HCT116 (cell line): Measurements from ENCODE around the gene IFT25. TPM values are rescaled to one million over a fixed set of nuclear protein-coding genes. Genes with fewer than 3 reads are reported as not detected.

ENCODE experiments used
- ATAC-seq: fragments of 200-7000 bp; cut with Tn5 transposase; 2 replicates; pipeline ENCODE4 v1.9.1; 2020; ENCODE audit warnings: mild to moderate bottlenecking, moderate library complexity
- BruUV-seq: library from RNA; stranded (reverse); fragments of 400-500 nt; replicated peaks from 2 replicates; lab custom pipeline; 2021; lab: Mats Ljungman, UMichigan
- CTCF ChIA-PET: fragments of 300-600 bp; sonication (Branson Sonifier 250); formaldehyde crosslinking; loops from one replicate; lab custom pipeline; 2021; ENCODE audit warnings: antibody characterized with exemption; lab: Charles Lee
- POLR2A ChIA-PET: fragments of 300-600, 350-600 bp; sonication (Branson Sonifier 250); formaldehyde crosslinking; loops from one replicate; lab custom pipeline; 2021; ENCODE audit warnings: antibody characterized with exemption; lab: Charles Lee
- RAD21 ChIA-PET, 2 experiments: fragments of 300-600 bp; sonication (Branson Sonifier 250); formaldehyde crosslinking; loops; one replicate each; lab custom pipeline; 2023; ENCODE audit warnings: low total read pairs in 2 of 2; ENCODE audit not compliant: uncharacterized antibody in 2 of 2, unreplicated experiment in 2 of 2, low non-redundant PET in 1 of 2; lab: Charles Lee
- DNase-seq: peaks from one replicate; pipeline ENCODE4 v3.0.0-alpha.2; 2010; ENCODE audit warnings: low read depth, low spot score
- H2AFZ ChIP-seq: fragments of 200-600 bp; shearing (Covaris generic), sonication (generic); 2 replicates; pipeline ENCODE4 v1.6.1; 2017; ENCODE audit warnings: low read depth, mixed run types, mixed read lengths, antibody characterized with exemption, low read length; ENCODE audit not compliant: poor library complexity, severe bottlenecking
- H3K27ac ChIP-seq: 2 replicates; pipeline ENCODE4 v1.5.1; 2012; ENCODE audit warnings: low read depth, low read length
- H3K27me3 ChIP-seq: fragments of 200-600 bp; sonication (generic); 2 replicates; pipeline ENCODE4 v1.6.1; 2016; ENCODE audit warnings: mixed run types, low read length, mixed read lengths; ENCODE audit not compliant: insufficient read depth
- H3K36me3 ChIP-seq, 2 experiments: fragments of 200-500 bp in 1 of 2; fragments of 200-600 bp in 1 of 2; sonication (Bioruptor generic) in 1 of 2; sonication (generic) in 1 of 2; 2 replicates each; pipeline versions ENCODE4 v1.5.1 to v1.6.1; 2014 to 2016; ENCODE audit warnings: low read length in 2 of 2, inconsistent platforms in 1 of 2, mixed read lengths in 1 of 2, mixed run types in 1 of 2; ENCODE audit not compliant: insufficient read depth in 2 of 2, control insufficient read depth in 1 of 2
- H3K4me1 ChIP-seq, 2 experiments: fragments of 200-600 bp in 1 of 2; sonication (generic) in 1 of 2; 2 replicates each; pipeline versions ENCODE4 v1.5.1 to v1.6.1; 2012 to 2017; ENCODE audit warnings: low read length in 2 of 2, inconsistent platforms in 1 of 2, mild to moderate bottlenecking in 1 of 2, mixed read lengths in 1 of 2, mixed run types in 1 of 2, moderate library complexity in 1 of 2; ENCODE audit not compliant: insufficient read depth in 2 of 2, control insufficient read depth in 1 of 2
- H3K4me2 ChIP-seq: fragments of 200-600 bp; sonication (generic); 2 replicates; pipeline ENCODE4 v1.6.1; 2017; ENCODE audit warnings: mixed run types, low read length, mixed read lengths
- H3K4me3 ChIP-seq, 2 experiments: fragments of 200-600 bp in 1 of 2; sonication (generic) in 1 of 2; replicated peaks in 1 of 2; 2 replicates each; pipeline ENCODE4 v1.5.1; 2011 to 2016; ENCODE audit warnings: low read length in 2 of 2, control low read depth in 1 of 2, low read depth in 1 of 2, mild to moderate bottlenecking in 1 of 2, mixed read lengths in 1 of 2, mixed run types in 1 of 2
- H3K79me2 ChIP-seq: fragments of 200-600 bp; sonication (generic); 2 replicates; pipeline ENCODE4 v1.6.1; 2017; ENCODE audit warnings: mild to moderate bottlenecking, mixed run types, low read length, moderate library complexity, mixed read lengths; ENCODE audit not compliant: insufficient read depth
- H3K9ac ChIP-seq: fragments of 200-600 bp; sonication (generic); 2 replicates; pipeline ENCODE4 v1.6.1; 2016; ENCODE audit warnings: low read length, mixed read lengths
- H3K9me2 ChIP-seq: fragments of 200-600 bp; sonication (generic), shearing (Covaris generic); 2 replicates; pipeline ENCODE4 v1.6.1; 2017; ENCODE audit warnings: mixed run types, mild to moderate bottlenecking, moderate library complexity; ENCODE audit not compliant: insufficient read depth
- H3K9me3 ChIP-seq, 2 experiments: fragments of 200-500 bp in 1 of 2; fragments of 200-600 bp in 1 of 2; sonication (Bioruptor generic) in 1 of 2; sonication (generic) in 1 of 2; 2 replicates each; pipeline ENCODE4 v1.6.1; 2014 to 2017; ENCODE audit warnings: low read length in 2 of 2, mixed read lengths in 2 of 2, inconsistent platforms in 1 of 2, low read depth in 1 of 2, mild to moderate bottlenecking in 1 of 2, mixed run types in 1 of 2, moderate library complexity in 1 of 2; ENCODE audit not compliant: control insufficient read depth in 1 of 2, insufficient read depth in 1 of 2
- H4K20me1 ChIP-seq: fragments of 200-600 bp; sonication (generic), shearing (Covaris generic); 2 replicates; pipeline ENCODE4 v1.6.1; 2017; ENCODE audit warnings: mixed run types, mild to moderate bottlenecking, moderate library complexity; ENCODE audit not compliant: insufficient read depth
- CBX3 ChIP-seq: IDR thresholded peaks from 2 replicates; pipeline ENCODE4 v1.6.1; 2012; ENCODE audit warnings: low read depth
- CEBPB ChIP-seq: IDR thresholded peaks from 2 replicates; pipeline ENCODE4 v1.6.1; 2012; ENCODE audit warnings: low read depth
- EGR1 ChIP-seq: IDR thresholded peaks from 2 replicates; pipeline ENCODE4 v1.6.1; 2012; ENCODE audit warnings: low read depth
- ELF1 ChIP-seq: IDR thresholded peaks from 2 replicates; pipeline ENCODE4 v1.6.1; 2012; ENCODE audit warnings: low read depth, borderline replicate concordance
- EZH2 ChIP-seq: fragments of 200-600 bp; sonication (generic); IDR thresholded peaks from 2 replicates; pipeline ENCODE4 v1.6.1; 2017; ENCODE audit warnings: antibody characterized with exemption, mixed run types
- EZH2phosphoT487 ChIP-seq: fragments of 200-600 bp; IDR thresholded peaks from 2 replicates; pipeline ENCODE4 v1.6.1; 2018; ENCODE audit warnings: antibody characterized with exemption, borderline replicate concordance
- FOSL1 ChIP-seq: IDR thresholded peaks from 2 replicates; pipeline ENCODE4 v1.6.1; 2012; ENCODE audit warnings: low read depth
- JUND ChIP-seq: IDR thresholded peaks from 2 replicates; pipeline ENCODE4 v1.6.1; 2012
- POLR2AphosphoS5 ChIP-seq: IDR thresholded peaks from 2 replicates; pipeline ENCODE4 v1.6.1; 2011; ENCODE audit warnings: mild to moderate bottlenecking, low read depth, low read length, moderate library complexity
- RAD21 ChIP-seq: IDR thresholded peaks from 2 replicates; pipeline ENCODE4 v1.6.1; 2012; ENCODE audit warnings: low read depth, mild to moderate bottlenecking
- SP1 ChIP-seq: IDR thresholded peaks from 2 replicates; pipeline ENCODE4 v1.6.1; 2012; ENCODE audit warnings: low read depth
- SRF ChIP-seq: IDR thresholded peaks from 2 replicates; pipeline ENCODE4 v1.6.1; 2012; ENCODE audit warnings: low read depth
- TCF7L2 ChIP-seq: IDR thresholded peaks from 2 replicates; pipeline ENCODE4 v1.7.0; 2011; ENCODE audit warnings: borderline replicate concordance, inconsistent platforms; ENCODE audit not compliant: insufficient read depth, insufficient read length; ENCODE audit errors: extremely low read depth
- YY1 ChIP-seq: IDR thresholded peaks from 2 replicates; pipeline ENCODE4 v1.6.1; 2011; ENCODE audit warnings: low read length, low read depth, moderate library complexity, mild to moderate bottlenecking; ENCODE audit not compliant: insufficient replicate concordance; ENCODE audit errors: extremely low read depth
- ZFX ChIP-seq: fragments of 450-650 bp; IDR thresholded peaks from 2 replicates; pipeline ENCODE4 v1.6.1; 2017
- ZNF274 ChIP-seq: fragments of 200-500 bp; sonication (Bioruptor generic); IDR thresholded peaks from 2 replicates; pipeline ENCODE4 v1.6.1; 2014; ENCODE audit warnings: mild to moderate bottlenecking, low read depth, low read length, inconsistent platforms
- intact Hi-C: fragments of 100-400 bp; cut with micrococcal nuclease; formaldehyde crosslinking; loops from 2 replicates; pipeline ENCODE4 v1.10.0; 2022
- total RNA-seq: library from RNA; stranded (reverse); gene quantifications from one replicate; pipeline ENCODE4 v1.2.1, GENCODE V29; 2021; ENCODE audit not compliant: unreplicated experiment
- TF ChIP-seq, protein P1 (sequence below), 3 experiments: fragments of 200-600 bp in 1 of 3; sonication (generic) in 1 of 3; IDR thresholded peaks in 2 of 3; conservative IDR thresholded peaks in 1 of 3; 2 replicates each; pipeline ENCODE4 v1.5.1; 2012 to 2017; ENCODE audit warnings: low read depth in 2 of 3, low read length in 2 of 3, antibody characterized with exemption in 1 of 3, borderline replicate concordance in 1 of 3, control low read depth in 1 of 3, mild to moderate bottlenecking in 1 of 3, mixed read lengths in 1 of 3, mixed run types in 1 of 3, moderate library complexity in 1 of 3; ENCODE audit not compliant: insufficient read depth in 1 of 3
- TF ChIP-seq, protein P2 (sequence below): IDR thresholded peaks from 2 replicates; pipeline ENCODE4 v1.6.1; 2011; ENCODE audit warnings: mild to moderate bottlenecking, low read length, moderate library complexity; ENCODE audit not compliant: insufficient replicate concordance; ENCODE audit errors: extremely low read depth
- TF ChIP-seq, protein P3 (sequence below): IDR thresholded peaks from 2 replicates; pipeline ENCODE4 v1.6.1; 2012; ENCODE audit warnings: low read depth
- TF ChIP-seq, protein P4 (sequence below): IDR thresholded peaks from 2 replicates; pipeline ENCODE4 v1.6.1; 2012

The IFT25 gene
- total RNA-seq, 1 experiment from 2014 or later = 45.1 TPM

DNA sequence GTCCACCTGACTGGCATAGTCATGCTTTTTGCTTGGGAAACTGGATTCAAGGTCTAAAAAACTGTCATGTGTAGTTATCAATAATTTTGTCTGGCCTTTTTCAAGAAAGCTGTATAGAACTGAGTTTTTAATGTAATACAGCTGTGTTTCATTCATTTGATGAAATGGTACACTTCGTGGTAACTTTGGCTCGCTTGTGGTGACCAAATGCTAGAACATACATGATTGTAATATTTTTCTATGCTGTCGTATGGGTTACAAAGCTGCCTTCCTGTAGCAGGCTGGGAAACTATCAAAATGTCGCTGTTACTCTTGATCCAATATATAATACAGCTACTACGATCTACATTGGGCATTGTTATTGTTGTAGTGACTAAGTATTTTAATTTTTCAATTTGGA is 2.8 kb upstream of the IFT25 start:
- POLR2A ChIA-PET = interaction anchor here (1.1 kb wide), 1 partner anchor 70 kb away, joined by 4 read pairs; no protein-coding TSS in a partner anchor

More for the DNA sequence above, 2.8 kb upstream of the IFT25 start:
- peaks cover 10 to 22% of the 10 kb centered on the region in 2 experiments; a peak in 2 of 4 replicates for H3K4me1 ChIP-seq
- no peak for DNase-seq
- H3K36me3 ChIP-seq = peaks cover 16 to 25% of the 10 kb centered on the region in 2 experiments; a peak in 3 of 4 replicates
- ChIA-PET CTCF (interaction anchor here (0.9 to 1.5 kb wide), 6 partner anchors 11 to 133 kb away, joined by 3 to 8 read pairs (median 4); no protein-coding TSS in a partner anchor), RAD21 (interaction anchor here in 1 of 2 experiments (1.4 kb wide), 1 partner anchor 87 kb away, joined by 4 read pairs; no protein-coding TSS in a partner anchor)
- no peak overlapping the region for H3K4me3 ChIP-seq
- no peak overlapping the region for H3K27ac ChIP-seq
- ATAC-seq = no peak
- no peak overlapping the region for H2AFZ ChIP-seq
- H3K27me3 ChIP-seq = no peaks in the 10 kb centered on the region
- H3K9me3 ChIP-seq = no peaks in the 10 kb centered on the region
- no peaks in the 10 kb centered on the region for H4K20me1 ChIP-seq
- TF ChIP-seq EZH2phosphoT487 = no peak
- TF ChIP-seq SRF = no peak
- TF ChIP-seq, protein P1, sequence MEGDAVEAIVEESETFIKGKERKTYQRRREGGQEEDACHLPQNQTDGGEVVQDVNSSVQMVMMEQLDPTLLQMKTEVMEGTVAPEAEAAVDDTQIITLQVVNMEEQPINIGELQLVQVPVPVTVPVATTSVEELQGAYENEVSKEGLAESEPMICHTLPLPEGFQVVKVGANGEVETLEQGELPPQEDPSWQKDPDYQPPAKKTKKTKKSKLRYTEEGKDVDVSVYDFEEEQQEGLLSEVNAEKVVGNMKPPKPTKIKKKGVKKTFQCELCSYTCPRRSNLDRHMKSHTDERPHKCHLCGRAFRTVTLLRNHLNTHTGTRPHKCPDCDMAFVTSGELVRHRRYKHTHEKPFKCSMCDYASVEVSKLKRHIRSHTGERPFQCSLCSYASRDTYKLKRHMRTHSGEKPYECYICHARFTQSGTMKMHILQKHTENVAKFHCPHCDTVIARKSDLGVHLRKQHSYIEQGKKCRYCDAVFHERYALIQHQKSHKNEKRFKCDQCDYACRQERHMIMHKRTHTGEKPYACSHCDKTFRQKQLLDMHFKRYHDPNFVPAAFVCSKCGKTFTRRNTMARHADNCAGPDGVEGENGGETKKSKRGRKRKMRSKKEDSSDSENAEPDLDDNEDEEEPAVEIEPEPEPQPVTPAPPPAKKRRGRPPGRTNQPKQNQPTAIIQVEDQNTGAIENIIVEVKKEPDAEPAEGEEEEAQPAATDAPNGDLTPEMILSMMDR (IDR thresholded peaks at IDR 0.05 in 2 of 3, conservative IDR thresholded peaks at IDR 0.05 in 1 of 3; ENCODE audit: borderline replicate concordance in 1 of 3, insufficient read depth in 1 of 3, low read depth in 2 of 3, low read length in 2 of 3) = no peak
- TF ChIP-seq, protein P2, sequence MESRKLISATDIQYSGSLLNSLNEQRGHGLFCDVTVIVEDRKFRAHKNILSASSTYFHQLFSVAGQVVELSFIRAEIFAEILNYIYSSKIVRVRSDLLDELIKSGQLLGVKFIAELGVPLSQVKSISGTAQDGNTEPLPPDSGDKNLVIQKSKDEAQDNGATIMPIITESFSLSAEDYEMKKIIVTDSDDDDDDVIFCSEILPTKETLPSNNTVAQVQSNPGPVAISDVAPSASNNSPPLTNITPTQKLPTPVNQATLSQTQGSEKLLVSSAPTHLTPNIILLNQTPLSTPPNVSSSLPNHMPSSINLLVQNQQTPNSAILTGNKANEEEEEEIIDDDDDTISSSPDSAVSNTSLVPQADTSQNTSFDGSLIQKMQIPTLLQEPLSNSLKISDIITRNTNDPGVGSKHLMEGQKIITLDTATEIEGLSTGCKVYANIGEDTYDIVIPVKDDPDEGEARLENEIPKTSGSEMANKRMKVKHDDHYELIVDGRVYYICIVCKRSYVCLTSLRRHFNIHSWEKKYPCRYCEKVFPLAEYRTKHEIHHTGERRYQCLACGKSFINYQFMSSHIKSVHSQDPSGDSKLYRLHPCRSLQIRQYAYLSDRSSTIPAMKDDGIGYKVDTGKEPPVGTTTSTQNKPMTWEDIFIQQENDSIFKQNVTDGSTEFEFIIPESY = no peak
- TF ChIP-seq, protein P3, sequence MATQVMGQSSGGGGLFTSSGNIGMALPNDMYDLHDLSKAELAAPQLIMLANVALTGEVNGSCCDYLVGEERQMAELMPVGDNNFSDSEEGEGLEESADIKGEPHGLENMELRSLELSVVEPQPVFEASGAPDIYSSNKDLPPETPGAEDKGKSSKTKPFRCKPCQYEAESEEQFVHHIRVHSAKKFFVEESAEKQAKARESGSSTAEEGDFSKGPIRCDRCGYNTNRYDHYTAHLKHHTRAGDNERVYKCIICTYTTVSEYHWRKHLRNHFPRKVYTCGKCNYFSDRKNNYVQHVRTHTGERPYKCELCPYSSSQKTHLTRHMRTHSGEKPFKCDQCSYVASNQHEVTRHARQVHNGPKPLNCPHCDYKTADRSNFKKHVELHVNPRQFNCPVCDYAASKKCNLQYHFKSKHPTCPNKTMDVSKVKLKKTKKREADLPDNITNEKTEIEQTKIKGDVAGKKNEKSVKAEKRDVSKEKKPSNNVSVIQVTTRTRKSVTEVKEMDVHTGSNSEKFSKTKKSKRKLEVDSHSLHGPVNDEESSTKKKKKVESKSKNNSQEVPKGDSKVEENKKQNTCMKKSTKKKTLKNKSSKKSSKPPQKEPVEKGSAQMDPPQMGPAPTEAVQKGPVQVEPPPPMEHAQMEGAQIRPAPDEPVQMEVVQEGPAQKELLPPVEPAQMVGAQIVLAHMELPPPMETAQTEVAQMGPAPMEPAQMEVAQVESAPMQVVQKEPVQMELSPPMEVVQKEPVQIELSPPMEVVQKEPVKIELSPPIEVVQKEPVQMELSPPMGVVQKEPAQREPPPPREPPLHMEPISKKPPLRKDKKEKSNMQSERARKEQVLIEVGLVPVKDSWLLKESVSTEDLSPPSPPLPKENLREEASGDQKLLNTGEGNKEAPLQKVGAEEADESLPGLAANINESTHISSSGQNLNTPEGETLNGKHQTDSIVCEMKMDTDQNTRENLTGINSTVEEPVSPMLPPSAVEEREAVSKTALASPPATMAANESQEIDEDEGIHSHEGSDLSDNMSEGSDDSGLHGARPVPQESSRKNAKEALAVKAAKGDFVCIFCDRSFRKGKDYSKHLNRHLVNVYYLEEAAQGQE = no peak
- TF ChIP-seq, protein P4, sequence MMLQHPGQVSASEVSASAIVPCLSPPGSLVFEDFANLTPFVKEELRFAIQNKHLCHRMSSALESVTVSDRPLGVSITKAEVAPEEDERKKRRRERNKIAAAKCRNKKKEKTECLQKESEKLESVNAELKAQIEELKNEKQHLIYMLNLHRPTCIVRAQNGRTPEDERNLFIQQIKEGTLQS = no peak
- no peak for TF ChIP-seq POLR2AphosphoS5
- no peak for TF ChIP-seq EZH2
- TF ChIP-seq YY1 = no peak
- no peak for TF ChIP-seq TCF7L2
- no peak for TF ChIP-seq CBX3
- no peak for TF ChIP-seq RAD21
- no peak for TF ChIP-seq SP1
- no peak for TF ChIP-seq FOSL1
- no peak for TF ChIP-seq EGR1
- no peak for TF ChIP-seq ZNF274
- no peak for TF ChIP-seq ELF1
- no peak for TF ChIP-seq JUND
- no peak for TF ChIP-seq ZFX
- TF ChIP-seq CEBPB = no peak
- 0 out of 2 replicates have a peak overlapping the region, but pooled peaks have one; percentile 3 for H3K4me2 ChIP-seq
- peaks cover 79% of the 10 kb centered on the region for H3K79me2 ChIP-seq
- no peak overlapping the region for H3K9ac ChIP-seq
- no peaks in the 10 kb centered on the region for H3K9me2 ChIP-seq
- intact Hi-C loops = no loop called here
- no TSS peak for BruUV-seq
